ENCODE measurements around the gene MDC1. TPM values are rescaled to one million over a fixed set of nuclear protein-coding genes. Genes with fewer than 3 reads are reported as not detected.

The MDC1 gene
- total RNA-seq, 2 donors from 2014 or later = 11.4 to 18.1 TPM

GRCh38 chr6:30688569-30688968 is 28.5 kb downstream of the MDC1 start:
- TF ChIP-seq POLR2A (IDR thresholded peaks at IDR 0.05) = no peak
- no peak for TF ChIP-seq CTCF (IDR thresholded peaks at IDR 0.05)
- intact Hi-C loops (cut with DNase I) = no loop called here
- WGBS, 2 donors = 77 to 81% methylated on average over 4 to 9 of the region's 9 CpGs

GRCh38 chr6:30687659-30688431 is 29.2 kb downstream of the MDC1 start:
- intact Hi-C loops (cut with DNase I) = no loop called here
- DNase-seq = no peak
- WGBS, 2 donors = 15 to 18% methylated on average over 15 to 22 of the region's 22 CpGs
- no peaks in the 10 kb centered on the region for H3K27me3 ChIP-seq
- ATAC-seq = no peak
- no peaks in the 10 kb centered on the region for H3K9me3 ChIP-seq
- peaks cover 69% of the 10 kb centered on the region for H3K4me1 ChIP-seq
- H3K4me3 ChIP-seq = peak overlapping the region; percentile 53 to 68
- H3K36me3 ChIP-seq (replicated peaks in 1 of 2; ENCODE audit: insufficient read depth in 1 of 2, low read depth in 2 of 2) = no peaks in the 10 kb centered on the region
- TF ChIP-seq POLR2A (IDR thresholded peaks at IDR 0.05) = peak in 1 of 3 donors; percentile 20
- TF ChIP-seq CTCF (IDR thresholded peaks at IDR 0.05) = no peak
- H3K27ac ChIP-seq = peak overlapping the region; percentile 79 to 98 (median 92)

More at GRCh38 chr6:30688569-30688968, 28.5 kb downstream of the MDC1 start:
- no peaks in the 10 kb centered on the region for H3K9me3 ChIP-seq
- no peak overlapping the region for H3K4me3 ChIP-seq
- H3K27ac ChIP-seq = peak overlapping the region; percentile 79 to 98 (median 92)
- no peak for ATAC-seq
- H3K4me1 ChIP-seq = peaks cover 62% of the 10 kb centered on the region
- no peaks in the 10 kb centered on the region for H3K27me3 ChIP-seq
- no peak for DNase-seq
- H3K36me3 ChIP-seq (replicated peaks in 1 of 2; ENCODE audit: insufficient read depth in 1 of 2, low read depth in 2 of 2) = no peaks in the 10 kb centered on the region

- H3K27me3 ChIP-seq = no peaks in the 10 kb centered on the region
- no peaks in the 10 kb centered on the region for H3K36me3 ChIP-seq (replicated peaks in 1 of 2; ENCODE audit: insufficient read depth in 1 of 2, low read depth in 2 of 2)
- 0 to 1% methylated on average over 34 to 51 of the region's 52 CpGs for WGBS, 2 donors
- H3K9me3 ChIP-seq = no peaks in the 10 kb centered on the region
- TF ChIP-seq POLR2A (IDR thresholded peaks at IDR 0.05) (peak; percentile 51 to 59 (median 57)), CTCF (IDR thresholded peaks at IDR 0.05) (no peak)
- peaks cover 71% of the 10 kb centered on the region for H3K4me1 ChIP-seq
- intact Hi-C loops (cut with DNase I) = no loop called here
- H3K27ac ChIP-seq = peak overlapping the region; percentile 79 to 98 (median 92)
- DNase-seq = peak; percentile 78 to 92 (median 86)
- peak overlapping the region; percentile 53 to 68 for H3K4me3 ChIP-seq
- peak; percentile 57 for ATAC-seq
Observed at GRCh38 chr6:30686908-30687658, 30.0 kb downstream of the MDC1 start.

- Histone ChIP-seq H3K36me3 (replicated peaks in 1 of 2; ENCODE audit: insufficient read depth in 1 of 2, low read depth in 2 of 2) (no peaks in the 10 kb centered on the region), H3K4me3 (peak within 1 kb of the TSS; percentile 53 to 68), H3K27ac (peak within 1 kb of the TSS; percentile 79 to 98 (median 92)), H3K4me1 (peaks cover 74% of the 10 kb centered on the region), H3K27me3 (no peaks in the 10 kb centered on the region), H3K9me3 (no peaks in the 10 kb centered on the region)
- TF ChIP-seq CTCF (IDR thresholded peaks at IDR 0.05) (no peak), POLR2A (IDR thresholded peaks at IDR 0.05) (peak in 1 of 3 donors; percentile 68)
- WGBS, 2 donors = 4 to 6% methylated on average over 29 to 40 of the region's 41 CpGs
- intact Hi-C loops (cut with DNase I) = no loop called here
- ATAC-seq (peak; percentile 40), DNase-seq (peak; percentile 62 to 76 (median 71))
Observed at GRCh38 chr6:30686009-30686907, 30.8 kb downstream of the MDC1 start, which contains the start of gene PPP1R18. Gene PPP1R18, minus strand, starts transcription at chr6:30686645. Its CDS starts 627 bp downstream, at chr6:30686018.

Data from body of pancreas (tissue), 4 donors.